ENCODE measurements around the gene SLC6A6. TPM values are rescaled to one million over a fixed set of nuclear protein-coding genes. Genes with fewer than 3 reads are reported as not detected.

The SLC6A6 gene
- total and polyA plus RNA-seq, 10 of the 15 experiments (the other 5 are each of a cell fraction or from before 2014, with no cell fraction given) = 5.6 to 47.0 (median 20.2) TPM

- no peaks in the 10 kb centered on the region for H3K4me1 ChIP-seq (ENCODE audit: control insufficient read depth, insufficient read depth, low read length)
- POLR2A ChIA-PET = no interaction called here
- no peak overlapping the region for H3K4me2 ChIP-seq (ENCODE audit: control insufficient read depth, insufficient read depth)
- no peaks in the 10 kb centered on the region for H4K20me1 ChIP-seq (ENCODE audit: control insufficient read depth, insufficient read depth)
- no peak overlapping the region for H3K9ac ChIP-seq (ENCODE audit: control insufficient read depth, insufficient read depth, low read length)
- no peaks in the 10 kb centered on the region for H3K79me2 ChIP-seq (ENCODE audit: control insufficient read depth, insufficient read depth, low read length)
- in situ Hi-C loops (cut with MboI) = loop anchor here (5.0 kb wide), 2 partner anchors 198 to 563 kb away; no protein-coding TSS in a partner anchor
- ATAC-seq (no peak), DNase-seq (ENCODE audit: low read depth, low spot score) (no peak), FAIRE-seq (no peak)
- RAD21 ChIA-PET (ENCODE audit: unreplicated experiment) = interaction anchor here (0.8 to 2.5 kb wide), 4 partner anchors 29 to 257 kb away, joined by 3 to 11 read pairs (median 4); no protein-coding TSS in a partner anchor
- SMC1A ChIA-PET (ENCODE audit: uncharacterized antibody, unreplicated experiment) = interaction anchor here (0.6 to 1.6 kb wide), 9 partner anchors 8 to 94 kb away, joined by 3 to 6 read pairs (median 3); no protein-coding TSS in a partner anchor
- peaks cover 4 to 9% of the 10 kb centered on the region in 2 experiments; a peak in 3 of 4 replicates for H3K36me3 ChIP-seq (ENCODE audit: control insufficient read depth in 2 of 2, insufficient read depth in 2 of 2, low read length in 1 of 2)
- no peak overlapping the region for H2AFZ ChIP-seq (ENCODE audit: control insufficient read depth, low read depth, low read length)
- no peaks in the 10 kb centered on the region for H3K27me3 ChIP-seq (replicated peaks in 1 of 2; ENCODE audit: control insufficient read depth in 2 of 2, insufficient read depth in 2 of 2, low read length in 1 of 2)
- 92% methylated on average over 9 of the region's 9 CpGs for WGBS (ENCODE audit: insufficient coverage, insufficient replicate concordance, low lambda C conversion rate, missing lambda C conversion rate)
- BruUV-seq (replicated peaks) = no TSS peak
- H3K4me3 ChIP-seq = no peak overlapping the region
- H3K9me3 ChIP-seq (replicated peaks; ENCODE audit: control insufficient read depth, insufficient read depth, low read length) = no peaks in the 10 kb centered on the region
- intact Hi-C loops (cut with micrococcal nuclease; ENCODE audit: unreplicated experiment) = no loop called here
- no peak overlapping the region for H3K27ac ChIP-seq (ENCODE audit: control insufficient read depth, insufficient read depth)
- CTCF ChIA-PET = interaction anchor here (1.0 to 3.1 kb wide), 15 partner anchors 11 to 564 kb away, joined by 3 to 17 read pairs (median 5); no protein-coding TSS in a partner anchor
- TF ChIP-seq IKZF1 (conservative IDR thresholded peaks at IDR 0.05) (no peak), ZNF207 (IDR thresholded peaks at IDR 0.05; ENCODE audit: borderline replicate concordance) (no peak), CEBPB (IDR thresholded peaks at IDR 0.05; ENCODE audit: borderline replicate concordance in 1 of 2, low read depth in 2 of 2, low read length in 2 of 2) (no peak), RFX5 (IDR thresholded peaks at IDR 0.05; ENCODE audit: low read depth, low read length) (no peak), TAF1 (IDR thresholded peaks at IDR 0.05; ENCODE audit: borderline replicate concordance, low read depth, low read length) (no peak), USF1 (IDR thresholded peaks at IDR 0.05; ENCODE audit: borderline replicate concordance, extremely low read length, insufficient read depth, low read depth, low read length) (no peak), EGR1 (IDR thresholded peaks at IDR 0.05; ENCODE audit: borderline replicate concordance in 1 of 2, low read depth in 2 of 2, low read length in 2 of 2) (no peak), ETV6 (conservative IDR thresholded peaks at IDR 0.05 in 1 of 2, IDR thresholded peaks at IDR 0.05 in 1 of 2; ENCODE audit: borderline replicate concordance in 1 of 2, low read depth in 1 of 2) (no peak), ZNF687 (IDR thresholded peaks at IDR 0.05) (no peak), ZBTB33 (IDR thresholded peaks at IDR 0.05) (no peak), SPI1 (IDR thresholded peaks at IDR 0.05; ENCODE audit: borderline replicate concordance, insufficient read depth, low read depth, low read length) (no peak), E2F4 (IDR thresholded peaks at IDR 0.05; ENCODE audit: low read depth, low read length) (no peak), SIX5 (IDR thresholded peaks at IDR 0.05; ENCODE audit: low read depth, low read length, severe bottlenecking) (no peak), HCFC1 (IDR thresholded peaks at IDR 0.05; ENCODE audit: low read length) (no peak)
Observed at GRCh38 chr3:14460342-14461005, 58.1 kb downstream of the SLC6A6 start.

Data from GM12878 (cell line).